KOPT-K1 (cell line): ENCODE data around the gene ASZ1.
"Not testable (repeated sequence)": the region's sequence is repeated elsewhere in the genome, so short reads cannot be mapped to it uniquely, and the experiment has no call there.

Source experiments
- H3K27ac ChIP-seq: fragments of 200-600 bp; sonication (generic); 2 replicates; pipeline ENCODE4 v1.5.1; 2016; ENCODE audit warnings: antibody characterized with exemption, mild to moderate bottlenecking, low read depth, low read length; ENCODE audit not compliant: poor library complexity, severe bottlenecking
- H3K36me3 ChIP-seq: fragments of 200-600 bp; sonication (generic); 2 replicates; pipeline ENCODE4 v1.5.1; 2017; ENCODE audit warnings: antibody characterized with exemption, mild to moderate bottlenecking, low read length, moderate library complexity; ENCODE audit not compliant: insufficient read depth
- H3K9me3 ChIP-seq: fragments of 200-600 bp; sonication (generic); 2 replicates; pipeline ENCODE4 v1.5.1; 2017; ENCODE audit warnings: antibody characterized with exemption, low read length, mild to moderate bottlenecking; ENCODE audit not compliant: insufficient read depth, poor library complexity, severe bottlenecking

Gene ASZ1, protein sequence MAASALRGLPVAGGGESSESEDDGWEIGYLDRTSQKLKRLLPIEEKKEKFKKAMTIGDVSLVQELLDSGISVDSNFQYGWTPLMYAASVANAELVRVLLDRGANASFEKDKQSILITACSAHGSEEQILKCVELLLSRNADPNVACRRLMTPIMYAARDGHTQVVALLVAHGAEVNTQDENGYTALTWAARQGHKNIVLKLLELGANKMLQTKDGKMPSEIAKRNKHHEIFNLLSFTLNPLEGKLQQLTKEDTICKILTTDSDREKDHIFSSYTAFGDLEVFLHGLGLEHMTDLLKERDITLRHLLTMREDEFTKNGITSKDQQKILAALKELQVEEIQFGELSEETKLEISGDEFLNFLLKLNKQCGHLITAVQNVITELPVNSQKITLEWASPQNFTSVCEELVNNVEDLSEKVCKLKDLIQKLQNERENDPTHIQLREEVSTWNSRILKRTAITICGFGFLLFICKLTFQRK

DNA sequence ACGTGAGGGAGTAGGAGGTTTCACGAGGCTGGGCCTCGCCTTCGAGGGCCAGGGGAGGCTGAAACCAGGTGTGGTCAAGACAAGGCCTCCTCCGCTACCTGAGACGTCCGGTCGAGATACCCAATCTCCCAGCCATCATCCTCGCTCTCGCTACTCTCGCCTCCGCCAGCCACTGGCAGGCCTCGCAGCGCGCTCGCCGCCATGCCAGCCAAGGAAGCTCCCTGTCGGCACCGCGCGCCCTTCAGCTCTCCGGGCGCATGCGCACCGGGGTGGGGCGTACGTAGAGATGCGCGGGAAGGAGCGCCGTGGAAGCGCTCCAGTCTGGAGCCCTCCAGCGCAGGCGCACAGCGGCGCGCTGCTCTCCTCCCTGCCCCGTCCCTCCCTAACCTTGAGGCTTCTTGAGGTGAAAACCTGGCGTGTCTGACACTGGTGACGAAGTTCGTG is at the start of gene ASZ1:
Gene ASZ1, minus strand, starts transcription at position 236 of the 444 bp plus-strand sequence. Its CDS starts 33 bp downstream, at position 203.
- Histone ChIP-seq H3K9me3 (no peaks in the 10 kb centered on the region), H3K27ac (no peak within 1 kb of the TSS), H3K36me3 (no peaks in the 10 kb centered on the region)

DNA sequence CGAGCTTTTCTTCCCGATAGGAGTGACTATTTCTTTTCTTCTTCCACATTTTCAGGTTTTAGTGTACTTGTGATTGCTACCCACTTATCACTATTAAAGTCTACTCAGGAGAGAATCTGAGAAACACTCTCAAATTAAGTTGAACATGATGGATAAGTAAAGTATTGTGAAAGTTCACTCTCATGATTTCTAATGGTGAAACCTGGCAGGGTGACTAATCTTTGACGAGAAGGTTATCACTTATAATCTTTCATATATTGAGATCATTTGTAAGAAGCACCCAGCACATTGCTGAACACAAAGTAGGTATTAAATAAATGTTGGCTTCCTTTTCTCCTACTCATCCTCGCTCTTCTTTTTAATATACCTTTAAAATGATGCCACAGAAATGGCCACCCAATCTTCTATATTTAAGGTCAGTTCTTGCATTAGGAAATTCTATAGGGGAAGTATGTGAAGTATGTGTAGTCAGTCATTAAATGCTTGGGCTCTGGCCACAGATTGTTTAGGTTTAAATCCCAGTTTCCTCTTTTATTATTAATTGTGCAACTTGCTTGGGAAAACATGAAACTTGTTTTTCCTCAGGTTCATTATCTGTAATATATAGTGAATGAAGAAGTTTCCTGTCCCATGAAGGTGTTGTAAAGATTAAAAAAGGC is 49.4 kb upstream of the ASZ1 start:
- Histone ChIP-seq H3K36me3 (no peaks in the 10 kb centered on the region), H3K9me3 (peaks cover 16% of the 10 kb centered on the region), H3K27ac (no peak overlapping the region)

DNA sequence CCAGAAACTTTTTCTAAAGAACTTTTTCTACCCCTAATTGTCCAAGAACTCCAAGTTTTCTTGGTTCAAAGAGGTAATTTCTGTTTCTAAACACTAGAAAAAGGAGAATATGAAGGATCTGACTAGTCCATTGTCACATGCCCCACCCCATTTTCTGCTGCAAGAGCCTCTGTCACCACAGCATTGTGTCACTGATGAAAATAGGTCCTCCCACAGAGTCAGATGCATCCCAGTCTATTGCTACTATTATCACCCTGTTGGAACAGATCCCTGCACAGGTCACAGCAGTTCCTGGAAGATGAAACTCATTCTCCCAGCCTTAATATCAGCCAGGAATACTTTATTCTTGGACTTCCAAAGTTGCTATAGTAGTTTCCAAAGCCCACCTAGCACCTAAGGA is 45.0 kb upstream of the ASZ1 start:
- H3K9me3 ChIP-seq = no peaks in the 10 kb centered on the region
- H3K36me3 ChIP-seq = no peaks in the 10 kb centered on the region
- peak overlapping the region; percentile 61 for H3K27ac ChIP-seq

DNA sequence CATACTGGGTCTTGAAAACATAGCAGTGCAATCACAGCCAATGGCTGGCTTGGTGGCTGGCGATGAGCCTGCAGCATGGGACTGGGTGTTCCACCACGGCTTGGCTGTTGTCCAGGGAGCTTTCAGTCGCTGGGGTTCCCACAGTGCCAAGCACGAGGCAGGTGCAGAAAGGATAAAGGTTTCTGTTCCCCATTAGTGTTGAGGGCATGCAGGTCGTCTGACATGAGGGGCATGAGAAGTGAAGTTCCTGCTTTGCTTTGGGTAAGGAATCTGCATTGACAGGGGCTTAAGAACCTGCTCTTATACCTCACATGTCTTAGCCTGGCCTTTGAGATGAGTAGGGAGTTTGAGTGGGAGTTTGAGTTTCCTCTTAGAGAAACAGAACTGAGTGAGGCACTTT is 43.5 kb upstream of the ASZ1 start:
- Histone ChIP-seq H3K36me3 (no peaks in the 10 kb centered on the region), H3K9me3 (no peaks in the 10 kb centered on the region), H3K27ac (peak overlapping the region; percentile 61)

DNA sequence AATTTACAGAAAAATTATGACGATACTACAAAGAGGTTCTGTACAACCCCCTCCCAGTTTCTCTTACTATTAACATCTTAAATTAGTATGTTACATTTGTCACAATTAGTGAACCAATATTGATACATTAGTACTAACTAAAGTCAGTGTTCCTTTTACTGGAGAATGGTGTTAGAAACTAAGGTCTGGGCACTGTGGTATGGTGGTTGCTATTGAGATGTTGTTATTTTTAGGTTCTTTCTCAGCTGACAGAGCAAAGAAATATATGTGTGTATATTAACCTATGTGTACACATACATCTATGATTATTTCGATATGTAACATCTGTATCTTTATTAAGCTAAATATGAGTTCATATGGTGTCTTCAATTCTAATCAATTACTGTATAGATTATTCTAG is 40.9 kb upstream of the ASZ1 start:
- H3K36me3 ChIP-seq = no peaks in the 10 kb centered on the region
- H3K9me3 ChIP-seq = peaks cover 9% of the 10 kb centered on the region
- H3K27ac ChIP-seq = peak overlapping the region; percentile 20

DNA sequence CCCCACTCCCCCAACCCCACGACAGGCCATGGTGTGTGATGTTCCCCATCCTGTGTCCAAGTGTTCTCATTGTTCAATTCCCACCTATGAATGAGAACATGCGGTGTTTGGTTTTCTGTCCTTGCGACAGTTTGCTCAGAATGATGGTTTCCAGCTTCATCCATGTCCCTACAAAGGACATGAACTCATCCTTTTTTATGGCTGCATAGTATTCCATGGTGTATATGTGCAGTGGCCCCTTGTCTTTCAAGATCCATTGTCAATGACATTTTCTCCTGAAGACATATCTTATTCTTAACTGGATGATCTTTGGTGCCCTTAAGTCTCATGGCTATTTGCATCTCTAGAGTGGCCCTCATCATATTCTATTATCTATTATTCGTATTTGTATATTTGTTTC is 33.5 kb upstream of the ASZ1 start:
- H3K27ac ChIP-seq, H3K36me3 ChIP-seq: not testable (repeated sequence)
- H3K9me3 ChIP-seq = peaks cover 20% of the 10 kb centered on the region

DNA sequence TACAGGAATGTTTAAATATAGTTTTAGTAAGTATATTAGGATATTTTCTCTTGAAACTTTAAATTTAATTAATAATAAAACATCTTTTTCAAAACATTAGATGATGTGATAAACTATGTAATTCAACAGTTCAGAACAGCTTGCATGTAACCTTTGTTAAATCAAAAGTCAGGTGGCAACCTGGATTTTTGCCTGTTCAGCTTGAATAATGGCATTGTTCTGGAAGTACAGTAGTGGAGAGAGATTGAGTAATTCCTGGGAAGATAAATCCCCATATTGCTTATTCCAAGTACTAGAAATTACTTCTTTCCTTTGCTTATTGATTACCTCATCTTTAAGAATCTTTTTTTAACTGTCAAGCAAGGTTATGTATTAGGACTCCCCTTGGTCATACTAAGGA is 32.4 kb upstream of the ASZ1 start:
- Histone ChIP-seq H3K36me3 (no peaks in the 10 kb centered on the region), H3K27ac (peak overlapping the region; percentile 55), H3K9me3 (peaks cover 20% of the 10 kb centered on the region)

DNA sequence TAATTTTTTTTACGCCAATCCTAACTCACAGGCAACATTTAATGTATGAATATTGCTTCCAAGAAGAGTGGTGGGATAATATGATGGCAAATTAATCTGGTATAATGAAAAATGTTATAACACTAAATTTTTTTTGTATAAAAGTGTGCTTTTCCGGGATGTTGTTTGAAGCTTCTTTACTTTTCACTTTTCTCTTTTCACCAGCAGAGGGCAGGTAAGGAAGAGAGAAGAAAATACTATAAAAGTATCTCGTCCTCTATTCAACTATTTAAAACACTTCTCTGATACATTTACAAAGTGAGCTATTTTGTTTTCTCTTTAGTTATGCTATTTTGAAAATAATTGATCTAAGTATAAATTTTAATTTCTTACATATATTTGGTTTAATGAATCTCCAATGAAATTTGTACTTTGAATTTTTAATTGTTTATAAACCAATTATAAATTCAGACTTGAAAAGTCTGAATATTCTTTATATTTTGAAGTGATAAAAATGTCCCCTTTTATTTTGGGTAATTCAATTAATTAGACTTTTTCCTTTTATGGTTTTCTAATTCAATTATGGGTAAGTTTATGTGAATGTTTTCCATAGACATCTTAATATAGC is 31.8 kb upstream of the ASZ1 start:
- Histone ChIP-seq H3K9me3 (peaks cover 20% of the 10 kb centered on the region), H3K27ac (peak overlapping the region; percentile 55), H3K36me3 (no peaks in the 10 kb centered on the region)

DNA sequence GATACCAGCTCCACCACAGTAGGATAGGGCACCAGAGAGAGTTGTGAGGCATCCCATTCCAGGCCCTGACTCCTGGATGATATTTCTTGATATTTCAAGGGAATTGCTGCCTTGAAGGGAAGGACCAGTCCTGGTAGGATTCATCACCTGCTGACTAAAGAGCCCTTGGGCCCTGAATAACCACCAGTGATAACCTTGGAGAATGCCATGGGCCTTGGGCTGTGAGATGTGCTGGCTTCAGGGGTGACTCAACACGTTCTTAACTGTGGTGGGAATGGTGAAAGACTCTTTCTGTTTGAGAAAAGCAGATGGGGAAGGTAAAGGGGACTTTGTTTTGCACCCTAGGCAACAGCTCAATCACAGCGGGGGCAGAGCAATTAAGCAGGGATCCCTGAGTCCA is 21.4 kb upstream of the ASZ1 start:
- no peaks in the 10 kb centered on the region for H3K36me3 ChIP-seq
- H3K27ac ChIP-seq = no peak overlapping the region
- peaks cover 21% of the 10 kb centered on the region for H3K9me3 ChIP-seq

DNA sequence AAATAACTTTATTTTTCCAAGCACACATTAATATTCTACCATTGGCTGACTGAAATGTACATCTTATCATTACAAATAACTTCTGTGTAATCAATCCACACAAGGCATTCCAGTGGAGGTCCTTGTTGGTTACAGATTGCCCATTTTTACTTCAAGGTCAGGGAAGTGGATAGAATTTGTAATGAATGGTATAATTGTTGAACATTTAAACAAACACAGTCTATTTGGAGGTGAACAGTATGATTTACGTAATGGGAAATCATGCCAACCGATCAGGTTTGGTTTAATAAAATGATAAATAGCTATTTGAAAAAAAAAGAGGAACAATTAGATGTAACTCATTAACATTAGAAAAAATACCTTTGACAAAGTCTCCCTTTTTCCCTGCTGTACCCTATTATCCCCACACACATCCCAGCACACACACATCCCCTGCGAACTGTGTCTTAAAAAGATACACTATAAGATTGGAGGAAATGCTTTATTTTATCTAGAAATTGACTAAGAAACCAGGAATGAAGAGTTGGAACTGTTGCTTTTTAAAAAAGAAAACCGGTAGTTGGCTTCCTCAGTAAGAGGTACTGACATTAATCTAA is 19.0 kb upstream of the ASZ1 start:
- Histone ChIP-seq H3K27ac (no peak overlapping the region), H3K9me3 (peaks cover 25% of the 10 kb centered on the region), H3K36me3 (no peaks in the 10 kb centered on the region)

DNA sequence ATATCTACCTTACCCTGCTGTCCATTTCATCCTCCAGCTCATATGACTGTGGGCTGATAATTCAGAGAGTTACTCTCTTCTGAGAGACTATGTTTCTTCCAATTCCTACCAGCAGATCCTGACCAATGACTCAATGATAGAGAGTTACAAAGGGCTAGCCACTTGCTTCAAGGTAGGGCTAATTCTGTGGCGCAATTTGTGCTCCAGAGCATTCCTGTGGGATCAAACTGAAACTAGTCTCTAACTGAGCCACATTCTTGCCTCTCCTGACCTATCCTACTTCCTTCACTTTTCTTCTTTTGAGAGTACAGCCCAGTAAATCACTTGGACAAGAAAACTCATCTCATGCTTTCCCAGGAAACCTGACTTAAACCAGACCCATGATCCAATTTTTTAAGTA is 17.9 kb upstream of the ASZ1 start:
- Histone ChIP-seq H3K9me3 (peaks cover 27% of the 10 kb centered on the region), H3K36me3 (no peaks in the 10 kb centered on the region), H3K27ac (no peak overlapping the region)

DNA sequence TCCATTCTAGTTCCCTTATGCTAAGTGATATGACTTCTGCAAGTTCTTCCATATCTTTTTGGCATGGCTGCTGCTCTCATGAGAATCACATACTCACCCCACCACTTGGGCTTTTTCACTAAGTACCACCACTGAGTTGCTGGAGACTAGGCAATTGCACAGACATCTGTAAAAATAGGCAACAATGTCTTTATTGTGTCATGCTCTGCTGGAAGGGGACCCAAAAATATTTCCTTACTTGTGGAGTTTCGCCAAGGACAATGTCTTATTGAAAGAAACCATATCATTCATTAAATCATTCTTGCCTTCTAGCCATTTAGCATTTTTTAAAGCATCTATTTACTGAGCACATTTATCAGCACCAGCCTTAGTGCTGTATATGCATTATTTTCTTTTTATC is 17.4 kb upstream of the ASZ1 start:
- H3K9me3 ChIP-seq = peaks cover 21% of the 10 kb centered on the region
- no peak overlapping the region for H3K27ac ChIP-seq
- H3K36me3 ChIP-seq = no peaks in the 10 kb centered on the region

DNA sequence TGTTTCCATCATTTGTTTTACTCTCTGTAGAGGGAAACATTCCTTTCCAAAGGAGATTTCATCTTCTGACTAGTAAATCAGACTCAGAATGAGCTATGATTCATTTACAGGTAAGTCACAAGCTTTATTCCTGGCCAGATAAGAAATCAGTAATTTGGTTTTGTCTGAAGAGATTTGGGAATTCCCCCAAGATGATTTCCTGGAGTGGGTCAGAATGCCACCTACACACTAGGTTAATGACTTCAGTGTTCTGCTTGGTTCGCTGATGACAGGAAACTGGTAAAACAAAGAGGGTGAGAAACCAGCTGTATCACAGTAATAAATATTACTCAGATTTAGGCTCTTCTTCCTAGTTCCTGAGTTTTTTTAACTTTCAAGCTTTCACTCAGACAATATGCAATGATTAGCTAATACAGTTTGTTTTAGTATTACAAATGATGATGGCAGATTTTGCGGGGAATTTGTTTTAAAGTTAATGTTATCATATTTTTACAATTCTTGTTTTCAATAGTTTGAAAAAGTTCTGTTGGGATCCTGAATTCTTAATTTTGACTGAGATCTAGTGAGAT is 8.3 kb upstream of the ASZ1 start:
- Histone ChIP-seq H3K27ac (no peak overlapping the region), H3K36me3 (no peaks in the 10 kb centered on the region), H3K9me3 (no peaks in the 10 kb centered on the region)

DNA sequence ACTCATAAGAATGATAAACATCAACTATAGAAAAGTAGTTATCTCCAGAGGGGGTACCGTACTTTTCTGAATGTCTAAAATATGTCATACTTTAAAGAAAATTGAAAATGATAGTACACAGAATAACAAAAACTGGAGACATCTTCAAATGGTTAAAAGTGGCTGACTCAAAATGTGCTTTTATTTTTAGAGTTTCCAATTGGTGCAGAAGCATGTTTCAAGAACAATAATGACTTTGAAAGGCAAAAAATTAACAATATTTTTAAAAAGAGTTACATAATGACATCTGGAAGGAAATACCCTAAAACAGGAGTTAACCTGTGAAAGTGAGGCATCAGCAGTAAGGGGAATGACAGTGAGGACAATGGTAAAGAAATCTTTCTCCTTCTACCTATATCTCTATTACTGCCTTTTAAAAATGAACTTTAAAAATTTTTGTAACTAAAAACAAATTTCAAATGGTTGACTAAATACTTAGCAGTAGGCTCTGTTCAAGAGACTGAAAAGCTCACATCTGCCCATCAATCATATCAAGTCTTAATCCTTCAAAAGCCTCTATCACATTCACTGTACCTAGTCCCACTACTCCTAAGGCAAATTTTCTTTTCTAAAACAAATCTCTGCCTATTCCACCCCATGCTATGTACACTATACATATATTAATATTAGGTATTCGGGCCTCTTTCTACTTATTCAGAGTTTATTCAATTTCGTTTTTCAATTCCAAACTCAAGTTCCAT is 3.0 kb downstream of the ASZ1 start:
- no peaks in the 10 kb centered on the region for H3K9me3 ChIP-seq
- no peaks in the 10 kb centered on the region for H3K36me3 ChIP-seq
- H3K27ac ChIP-seq = no peak overlapping the region
